ENCODE data around the gene CTAGE9. TPM values are rescaled to one million over a fixed set of nuclear protein-coding genes. Genes with fewer than 3 reads are reported as not detected.

The CTAGE9 gene
- total RNA-seq, 1 donor from 2014 or later, result not detected

- Mint-ChIP-seq H3K27ac (no peak overlapping the region), H3K9me3 (no peaks in the 10 kb centered on the region), H3K4me1 (ENCODE audit: low read depth) (no peaks in the 10 kb centered on the region), H3K36me3 (ENCODE audit: low read depth) (no peaks in the 10 kb centered on the region), H3K4me3 (no peak overlapping the region), H3K27me3 (ENCODE audit: insufficient read depth) (peaks cover 2% of the 10 kb centered on the region)
- intact Hi-C loops (cut with micrococcal nuclease), result no loop called here
- DNase-seq (ENCODE audit: low spot score), result no peak
Measured at GRCh38 chr6:131740161-131740560, 29.3 kb upstream of the CTAGE9 start.

DNA sequence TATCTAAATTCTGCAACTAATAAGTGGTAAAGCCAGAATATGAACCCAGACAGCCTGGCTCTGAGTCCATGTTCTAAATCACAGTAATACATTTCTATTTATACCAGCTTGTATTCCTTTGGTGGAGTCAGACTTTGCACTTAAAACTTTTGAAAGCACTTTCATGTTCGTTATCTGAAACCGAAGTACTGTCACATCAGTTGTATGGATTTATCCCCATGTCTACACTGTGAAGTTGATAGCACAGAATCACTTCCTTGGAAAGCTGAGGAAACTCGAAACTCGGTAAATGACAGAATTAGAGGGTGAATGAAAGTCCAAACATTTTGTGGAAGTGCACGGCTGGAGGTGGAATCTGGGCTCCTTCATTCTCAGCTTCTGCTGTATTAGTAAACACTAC is 28.3 kb upstream of the CTAGE9 start:
- H3K27ac Mint-ChIP-seq, result no peak overlapping the region
- H3K4me1 Mint-ChIP-seq (ENCODE audit: low read depth), result no peaks in the 10 kb centered on the region
- intact Hi-C loops (cut with micrococcal nuclease), result no loop called here
- H3K27me3 Mint-ChIP-seq (ENCODE audit: insufficient read depth), result peaks cover 2% of the 10 kb centered on the region
- DNase-seq (ENCODE audit: low spot score), result no peak
- H3K36me3 Mint-ChIP-seq (ENCODE audit: low read depth), result no peaks in the 10 kb centered on the region
- no peaks in the 10 kb centered on the region for H3K9me3 Mint-ChIP-seq
- no peak overlapping the region for H3K4me3 Mint-ChIP-seq

DNA sequence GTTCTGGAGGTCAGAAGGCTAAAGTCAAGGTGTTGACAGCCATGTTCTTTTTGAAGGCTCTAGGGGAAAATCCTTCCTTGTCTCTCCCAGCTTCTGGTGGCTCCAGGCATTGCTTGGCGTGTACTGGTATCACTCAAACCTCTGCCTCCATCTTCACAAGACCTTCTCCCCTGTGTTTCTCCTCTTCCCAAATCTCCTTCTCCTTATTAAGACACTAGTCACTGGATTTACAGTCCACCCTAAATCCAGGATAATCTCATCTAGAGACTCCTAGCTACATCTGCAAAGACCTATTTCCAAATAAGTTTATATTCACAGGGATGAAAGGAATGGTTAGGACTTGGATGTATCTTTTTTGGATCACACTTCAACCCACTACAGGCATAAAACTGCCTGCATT is 26.0 kb upstream of the CTAGE9 start:
- Mint-ChIP-seq H3K27ac (no peak overlapping the region), H3K27me3 (ENCODE audit: insufficient read depth) (no peaks in the 10 kb centered on the region), H3K4me3 (no peak overlapping the region), H3K9me3 (no peaks in the 10 kb centered on the region), H3K36me3 (ENCODE audit: low read depth) (no peaks in the 10 kb centered on the region), H3K4me1 (ENCODE audit: low read depth) (no peaks in the 10 kb centered on the region)
- intact Hi-C loops (cut with micrococcal nuclease), result no loop called here
- DNase-seq (ENCODE audit: low spot score), result no peak

GRCh38 chr6:131736003-131736596 is 25.3 kb upstream of the CTAGE9 start:
- Mint-ChIP-seq H3K9me3 (no peaks in the 10 kb centered on the region), H3K27ac (no peak overlapping the region), H3K27me3 (ENCODE audit: insufficient read depth) (no peaks in the 10 kb centered on the region), H3K4me1 (ENCODE audit: low read depth) (no peaks in the 10 kb centered on the region), H3K4me3 (no peak overlapping the region), H3K36me3 (ENCODE audit: low read depth) (no peaks in the 10 kb centered on the region)
- DNase-seq (ENCODE audit: low spot score), result no peak
- intact Hi-C loops (cut with micrococcal nuclease), result no loop called here

- no peak for DNase-seq (ENCODE audit: low spot score)
- no peaks in the 10 kb centered on the region for H3K4me1 Mint-ChIP-seq (ENCODE audit: low read depth)
- H3K27ac Mint-ChIP-seq, result no peak overlapping the region
- H3K36me3 Mint-ChIP-seq (ENCODE audit: low read depth), result no peaks in the 10 kb centered on the region
- H3K9me3 Mint-ChIP-seq, result no peaks in the 10 kb centered on the region
- H3K4me3 Mint-ChIP-seq, result no peak overlapping the region
- H3K27me3 Mint-ChIP-seq (ENCODE audit: insufficient read depth), result no peaks in the 10 kb centered on the region
- intact Hi-C loops (cut with micrococcal nuclease), result no loop called here
Measured at GRCh38 chr6:131733376-131734016, 22.7 kb upstream of the CTAGE9 start.

DNA sequence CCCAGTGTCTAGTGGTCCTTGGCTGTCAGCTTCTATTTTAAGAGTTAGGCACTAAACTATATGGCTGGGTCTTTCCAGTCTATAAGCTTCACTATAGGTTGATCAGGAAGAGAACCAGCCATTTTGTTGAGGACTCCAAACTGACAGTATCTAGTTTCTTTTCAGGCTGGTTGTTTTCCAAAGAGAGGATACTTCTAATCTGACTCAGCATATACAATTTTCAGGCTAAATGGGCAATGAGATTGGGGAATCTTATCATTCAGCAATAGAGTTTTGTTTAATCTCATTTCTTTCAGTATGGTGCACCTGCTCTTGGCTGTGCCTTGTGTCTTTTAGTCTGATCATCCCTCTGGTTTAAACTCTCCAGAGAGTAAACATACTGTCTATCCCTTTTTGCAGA is 20.4 kb upstream of the CTAGE9 start:
- Mint-ChIP-seq H3K36me3 (ENCODE audit: low read depth) (no peaks in the 10 kb centered on the region), H3K27ac (no peak overlapping the region), H3K4me3 (no peak overlapping the region), H3K27me3 (ENCODE audit: insufficient read depth) (no peaks in the 10 kb centered on the region), H3K9me3 (no peaks in the 10 kb centered on the region), H3K4me1 (ENCODE audit: low read depth) (no peaks in the 10 kb centered on the region)
- intact Hi-C loops (cut with micrococcal nuclease), result no loop called here
- DNase-seq (ENCODE audit: low spot score), result no peak

GRCh38 chr6:131730264-131730663 is 19.4 kb upstream of the CTAGE9 start:
- no peak overlapping the region for H3K4me3 Mint-ChIP-seq
- no peaks in the 10 kb centered on the region for H3K36me3 Mint-ChIP-seq (ENCODE audit: low read depth)
- DNase-seq (ENCODE audit: low spot score), result no peak

DNA sequence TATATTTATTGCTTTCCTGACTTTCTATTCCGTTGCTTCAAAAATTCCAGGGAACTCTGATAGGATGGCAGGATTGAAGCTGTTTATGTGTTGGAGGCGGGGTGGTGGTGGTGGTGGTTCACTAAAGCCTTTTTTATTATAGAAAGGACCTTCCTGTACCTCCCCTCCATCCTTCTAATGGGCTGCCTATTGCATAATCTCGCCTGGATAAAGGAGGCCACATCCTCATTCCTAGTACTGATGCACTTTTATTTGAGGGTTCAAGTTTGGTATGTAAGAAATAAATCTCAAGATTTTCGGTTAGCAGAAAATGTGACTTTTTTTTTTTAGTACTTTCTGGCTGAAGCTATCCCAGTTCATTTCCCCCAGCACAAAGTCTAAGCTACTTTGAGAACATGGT is 18.7 kb upstream of the CTAGE9 start:
- H3K4me1 Mint-ChIP-seq (ENCODE audit: low read depth), result peaks cover under 1% of the 10 kb centered on the region
- intact Hi-C loops (cut with micrococcal nuclease), result no loop called here
- no peaks in the 10 kb centered on the region for H3K27me3 Mint-ChIP-seq (ENCODE audit: insufficient read depth)
- no peak for DNase-seq (ENCODE audit: low spot score)
- no peak overlapping the region for H3K4me3 Mint-ChIP-seq
- H3K27ac Mint-ChIP-seq, result no peak overlapping the region
- no peaks in the 10 kb centered on the region for H3K36me3 Mint-ChIP-seq (ENCODE audit: low read depth)
- H3K9me3 Mint-ChIP-seq, result no peaks in the 10 kb centered on the region

More at GRCh38 chr6:131730264-131730663, 19.4 kb upstream of the CTAGE9 start:
- H3K4me1 Mint-ChIP-seq (ENCODE audit: low read depth), result no peaks in the 10 kb centered on the region
- no peaks in the 10 kb centered on the region for H3K9me3 Mint-ChIP-seq
- no peak overlapping the region for H3K27ac Mint-ChIP-seq
- intact Hi-C loops (cut with micrococcal nuclease), result no loop called here
- no peaks in the 10 kb centered on the region for H3K27me3 Mint-ChIP-seq (ENCODE audit: insufficient read depth)

- Mint-ChIP-seq H3K27me3 (ENCODE audit: insufficient read depth) (no peaks in the 10 kb centered on the region), H3K27ac (no peak overlapping the region), H3K9me3 (no peaks in the 10 kb centered on the region), H3K4me3 (no peak overlapping the region), H3K4me1 (ENCODE audit: low read depth) (peaks cover 11% of the 10 kb centered on the region), H3K36me3 (ENCODE audit: low read depth) (no peaks in the 10 kb centered on the region)
- intact Hi-C loops (cut with micrococcal nuclease), result no loop called here
- no peak for DNase-seq (ENCODE audit: low spot score)
Measured at GRCh38 chr6:131728296-131728939, 17.6 kb upstream of the CTAGE9 start.

DNA sequence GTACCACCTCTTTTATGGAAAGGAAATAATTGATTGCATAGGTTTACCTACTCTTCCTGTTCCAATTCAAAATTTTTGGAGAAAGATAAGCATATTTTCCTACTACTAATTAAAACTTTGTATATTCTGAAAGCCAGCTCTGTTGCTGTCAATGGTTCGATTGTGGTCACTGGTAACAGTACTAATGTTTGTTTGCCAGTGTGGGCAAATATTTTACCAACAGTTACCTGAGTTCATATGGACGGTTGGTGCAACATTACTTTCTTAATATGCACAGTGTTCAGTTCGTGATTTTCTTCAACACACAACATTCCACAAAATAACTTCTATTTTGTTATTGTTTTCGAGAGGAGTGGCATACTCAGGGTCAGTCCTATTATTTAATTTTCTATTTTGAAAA is 17.1 kb upstream of the CTAGE9 start:
- intact Hi-C loops (cut with micrococcal nuclease), result no loop called here
- H3K36me3 Mint-ChIP-seq (ENCODE audit: low read depth), result no peaks in the 10 kb centered on the region
- no peak for DNase-seq (ENCODE audit: low spot score)
- H3K4me3 Mint-ChIP-seq, result no peak overlapping the region
- H3K4me1 Mint-ChIP-seq (ENCODE audit: low read depth), result peaks cover 11% of the 10 kb centered on the region
- no peaks in the 10 kb centered on the region for H3K9me3 Mint-ChIP-seq
- H3K27ac Mint-ChIP-seq, result no peak overlapping the region
- no peaks in the 10 kb centered on the region for H3K27me3 Mint-ChIP-seq (ENCODE audit: insufficient read depth)

- Mint-ChIP-seq H3K27ac (no peak overlapping the region), H3K4me3 (no peak overlapping the region), H3K27me3 (ENCODE audit: insufficient read depth) (no peaks in the 10 kb centered on the region), H3K4me1 (ENCODE audit: low read depth) (peaks cover 11% of the 10 kb centered on the region), H3K9me3 (no peaks in the 10 kb centered on the region), H3K36me3 (ENCODE audit: low read depth) (no peaks in the 10 kb centered on the region)
- no peak for DNase-seq (ENCODE audit: low spot score)
- intact Hi-C loops (cut with micrococcal nuclease), result no loop called here
Measured at GRCh38 chr6:131727467-131727866, 16.6 kb upstream of the CTAGE9 start.

DNA sequence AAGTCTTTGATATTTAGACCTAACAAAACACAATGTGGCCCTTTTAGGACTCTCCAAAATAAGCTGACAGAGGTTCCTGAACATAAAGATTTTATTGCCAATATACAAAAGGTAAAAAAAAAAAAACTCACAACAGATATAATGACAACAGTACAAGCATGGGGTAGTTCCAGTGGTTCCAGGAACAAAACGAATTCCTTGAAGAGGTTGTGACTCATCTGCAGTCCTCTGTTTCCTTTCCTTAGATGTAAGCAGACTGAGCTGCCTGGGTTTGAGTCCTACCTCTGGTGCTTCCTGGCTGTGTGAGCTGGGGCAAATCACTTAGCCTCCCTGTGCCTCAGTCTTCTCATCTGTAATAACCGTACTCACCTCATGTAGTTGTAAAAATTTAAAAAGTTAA is 13.3 kb upstream of the CTAGE9 start:
- no peaks in the 10 kb centered on the region for H3K36me3 Mint-ChIP-seq (ENCODE audit: low read depth)
- DNase-seq (ENCODE audit: low spot score), result no peak
- no peaks in the 10 kb centered on the region for H3K9me3 Mint-ChIP-seq
- peaks cover 11% of the 10 kb centered on the region for H3K4me1 Mint-ChIP-seq (ENCODE audit: low read depth)
- H3K27me3 Mint-ChIP-seq (ENCODE audit: insufficient read depth), result no peaks in the 10 kb centered on the region
- intact Hi-C loops (cut with micrococcal nuclease), result no loop called here
- no peak overlapping the region for H3K27ac Mint-ChIP-seq
- no peak overlapping the region for H3K4me3 Mint-ChIP-seq

DNA sequence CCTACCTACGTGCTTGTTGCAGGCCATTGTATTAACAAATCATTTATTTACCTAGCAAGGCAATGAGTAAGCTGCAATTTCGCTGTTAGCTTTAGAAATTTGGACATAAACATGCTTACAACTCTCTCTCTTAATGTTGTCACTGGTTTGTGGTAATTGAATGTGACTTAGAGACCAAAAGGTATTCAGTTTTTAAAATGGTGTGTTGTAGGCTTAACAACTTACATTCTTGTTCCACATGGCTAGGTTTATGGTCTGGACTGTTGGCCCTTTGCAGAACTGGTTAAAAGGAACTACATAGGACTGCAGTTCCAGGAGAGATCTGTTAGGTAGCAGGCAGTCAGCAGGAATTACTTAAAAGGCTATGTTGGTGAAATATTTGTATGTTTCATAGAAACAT is 10.3 kb upstream of the CTAGE9 start:
- Mint-ChIP-seq H3K27me3 (ENCODE audit: insufficient read depth) (no peaks in the 10 kb centered on the region), H3K4me1 (ENCODE audit: low read depth) (peaks cover 11% of the 10 kb centered on the region), H3K9me3 (no peaks in the 10 kb centered on the region), H3K36me3 (ENCODE audit: low read depth) (no peaks in the 10 kb centered on the region), H3K4me3 (no peak overlapping the region), H3K27ac (no peak overlapping the region)
- intact Hi-C loops (cut with micrococcal nuclease), result no loop called here
- DNase-seq (ENCODE audit: low spot score), result no peak

Measured in activated T-helper 1 cell treated with anti-CD3 and anti-CD28 coated beads, Interleukin-12 subunit alpha, Interleukin-12 subunit beta, Interleukin-2, Interleukin-4 antibody, amounts not matched to agents 30 ng/mL and 10 ng/mL and 1 ng/mL, durations not matched to agents 14 hours and 24 hours and 36 hours (primary cell).